Measurements from ENCODE around the gene PPP6R3. TPM values are rescaled to one million over a fixed set of nuclear protein-coding genes. Genes with fewer than 3 reads are reported as not detected.
"Not testable (repeated sequence)": the region's sequence is repeated elsewhere in the genome, so short reads cannot be mapped to it uniquely, and the experiment has no call there.

PPP6R3 gene
- total and polyA plus RNA-seq, 8 donors, result 84.6 to 130 (median 109) TPM

- H3K9me3 ChIP-seq, result no peaks in the 10 kb centered on the region
- H3K27ac ChIP-seq, result no peak overlapping the region
- TF ChIP-seq, protein P1, sequence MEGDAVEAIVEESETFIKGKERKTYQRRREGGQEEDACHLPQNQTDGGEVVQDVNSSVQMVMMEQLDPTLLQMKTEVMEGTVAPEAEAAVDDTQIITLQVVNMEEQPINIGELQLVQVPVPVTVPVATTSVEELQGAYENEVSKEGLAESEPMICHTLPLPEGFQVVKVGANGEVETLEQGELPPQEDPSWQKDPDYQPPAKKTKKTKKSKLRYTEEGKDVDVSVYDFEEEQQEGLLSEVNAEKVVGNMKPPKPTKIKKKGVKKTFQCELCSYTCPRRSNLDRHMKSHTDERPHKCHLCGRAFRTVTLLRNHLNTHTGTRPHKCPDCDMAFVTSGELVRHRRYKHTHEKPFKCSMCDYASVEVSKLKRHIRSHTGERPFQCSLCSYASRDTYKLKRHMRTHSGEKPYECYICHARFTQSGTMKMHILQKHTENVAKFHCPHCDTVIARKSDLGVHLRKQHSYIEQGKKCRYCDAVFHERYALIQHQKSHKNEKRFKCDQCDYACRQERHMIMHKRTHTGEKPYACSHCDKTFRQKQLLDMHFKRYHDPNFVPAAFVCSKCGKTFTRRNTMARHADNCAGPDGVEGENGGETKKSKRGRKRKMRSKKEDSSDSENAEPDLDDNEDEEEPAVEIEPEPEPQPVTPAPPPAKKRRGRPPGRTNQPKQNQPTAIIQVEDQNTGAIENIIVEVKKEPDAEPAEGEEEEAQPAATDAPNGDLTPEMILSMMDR (IDR thresholded peaks at IDR 0.05), result no peak
- ATAC-seq (no peak), DNase-seq (no peak)
- intact Hi-C loops (cut with DNase I), result loop anchor here in 1 of 2 donors (5.0 kb wide), 1 partner anchor 188 kb away; no protein-coding TSS in a partner anchor
- no peaks in the 10 kb centered on the region for H3K27me3 ChIP-seq
- peaks cover 0 to 28% of the 10 kb centered on the region in 2 donors for H3K36me3 ChIP-seq
- H3K4me1 ChIP-seq, result peaks cover 0 to 4% of the 10 kb centered on the region in 2 donors
- H3K4me3 ChIP-seq, result no peak overlapping the region
Observed at GRCh38 chr11:68445531-68446035, 15.0 kb upstream of the PPP6R3 start.

GRCh38 chr11:68446046-68446725 is 14.4 kb upstream of the PPP6R3 start:
- Histone ChIP-seq H3K27ac (no peak overlapping the region), H3K36me3 (peaks cover 0 to 28% of the 10 kb centered on the region in 2 donors), H3K27me3 (no peaks in the 10 kb centered on the region), H3K4me3 (no peak overlapping the region), H3K9me3 (no peaks in the 10 kb centered on the region), H3K4me1 (peaks cover 0 to 4% of the 10 kb centered on the region in 2 donors)
- DNase-seq, result no peak
- TF ChIP-seq, protein P1 (IDR thresholded peaks at IDR 0.05), result no peak
- ATAC-seq, result no peak
- intact Hi-C loops (cut with DNase I), result loop anchor here in 1 of 2 donors (5.0 kb wide), 1 partner anchor 189 kb away; no protein-coding TSS in a partner anchor

DNA sequence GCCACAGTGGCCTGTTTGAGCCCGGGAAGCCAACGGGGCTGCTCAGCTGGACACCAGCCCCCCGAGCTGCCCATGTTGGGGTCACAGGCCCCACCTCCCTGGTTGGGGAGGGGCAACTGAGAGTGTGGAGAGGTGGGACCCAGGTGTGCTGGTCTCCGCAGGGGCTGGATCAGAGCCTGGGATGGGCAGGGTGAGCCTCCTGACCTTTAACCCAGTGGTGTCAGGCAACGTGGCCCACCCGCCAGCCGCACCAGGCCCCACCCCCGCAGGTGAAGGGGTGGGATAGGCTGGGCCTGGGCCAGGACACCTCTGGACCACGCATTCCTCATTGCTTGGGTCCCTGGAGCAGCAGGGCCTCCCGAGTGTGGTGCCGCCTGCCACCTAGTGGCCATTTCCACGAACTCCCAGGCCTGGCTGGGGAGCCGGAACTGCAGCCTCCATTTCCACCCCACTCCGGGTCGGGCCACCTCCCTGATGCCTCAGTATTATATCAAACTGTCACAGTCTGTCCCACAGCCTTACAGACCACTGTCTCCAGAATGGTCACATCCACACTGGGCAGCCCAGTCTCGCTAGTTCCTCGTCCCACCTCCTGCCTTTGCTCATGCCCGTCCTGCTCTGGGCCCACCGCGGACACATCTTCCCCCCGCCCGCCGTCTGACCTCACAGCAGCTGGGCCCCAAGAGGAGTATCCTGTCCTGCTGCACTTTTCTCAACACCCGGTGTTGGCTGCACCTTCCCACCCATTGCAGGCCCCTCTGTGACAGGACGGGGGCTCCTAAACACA is 13.3 kb upstream of the PPP6R3 start:
- intact Hi-C loops (cut with DNase I), result loop anchor here in 1 of 2 donors (5.0 kb wide), 1 partner anchor 190 kb away; no protein-coding TSS in a partner anchor
- DNase-seq (peak; percentile 67 to 95 (median 79)), ATAC-seq (peak; percentile 95)
- Histone ChIP-seq H3K27me3 (no peaks in the 10 kb centered on the region), H3K4me3 (no peak overlapping the region), H3K4me1 (peaks cover 0 to 4% of the 10 kb centered on the region in 2 donors), H3K27ac (no peak overlapping the region), H3K9me3 (no peaks in the 10 kb centered on the region), H3K36me3 (peaks cover 0 to 22% of the 10 kb centered on the region in 2 donors)
- TF ChIP-seq, protein P1 (IDR thresholded peaks at IDR 0.05), result peak; percentile 95

- H3K9me3 ChIP-seq, H3K4me3 ChIP-seq, ATAC-seq, H3K27ac ChIP-seq, H3K27me3 ChIP-seq, DNase-seq, H3K4me1 ChIP-seq: not testable (repeated sequence)
- H3K36me3 ChIP-seq, result peaks cover 0 to 22% of the 10 kb centered on the region in 2 donors
- intact Hi-C loops (cut with DNase I), result loop anchor here in 1 of 2 donors (5.0 kb wide), 1 partner anchor 191 kb away; no protein-coding TSS in a partner anchor
Observed at GRCh38 chr11:68447914-68448313, 12.6 kb upstream of the PPP6R3 start.

DNA sequence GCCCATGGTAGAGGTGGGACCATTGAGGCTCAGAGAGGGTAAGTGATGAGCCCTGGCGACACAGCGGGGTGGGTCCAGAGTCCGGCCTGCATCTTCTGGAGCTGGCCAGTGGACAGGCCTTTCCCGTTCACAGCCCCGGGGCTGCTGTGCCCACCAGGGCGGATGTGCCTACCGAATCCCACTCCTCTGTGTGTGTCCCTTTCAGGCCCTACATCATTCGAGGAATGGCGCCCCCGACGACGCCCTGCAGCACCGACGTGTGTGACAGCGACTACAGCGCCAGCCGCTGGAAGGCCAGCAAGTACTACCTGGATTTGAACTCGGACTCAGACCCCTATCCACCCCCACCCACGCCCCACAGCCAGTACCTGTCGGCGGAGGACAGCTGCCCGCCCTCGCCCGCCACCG is 11.9 kb upstream of the PPP6R3 start:
- no peak overlapping the region for H3K4me3 ChIP-seq
- TF ChIP-seq, protein P1 (IDR thresholded peaks at IDR 0.05), result no peak
- H3K9me3 ChIP-seq, result no peaks in the 10 kb centered on the region
- intact Hi-C loops (cut with DNase I), result loop anchor here in 1 of 2 donors (5.0 kb wide), 1 partner anchor 191 kb away; no protein-coding TSS in a partner anchor
- ATAC-seq (no peak), DNase-seq (no peak)
- peaks cover 0 to 4% of the 10 kb centered on the region in 2 donors for H3K4me1 ChIP-seq
- no peak overlapping the region for H3K27ac ChIP-seq
- no peaks in the 10 kb centered on the region for H3K27me3 ChIP-seq
- peaks cover 0 to 22% of the 10 kb centered on the region in 2 donors for H3K36me3 ChIP-seq
